Middle frontal gyrus (tissue), 1 donor: ENCODE measurements around the gene FRA10AC1.
"Not testable (repeated sequence)": the region's sequence is repeated elsewhere in the genome, so short reads cannot be mapped to it uniquely, and the experiment has no call there.

ENCODE experiments used
- DNase-seq: peaks from one replicate; pipeline ENCODE4 v3.0.0-alpha.2; 2015; ENCODE audit warnings: low spot score; ENCODE audit errors: extremely low spot score

The FRA10AC1 gene

GRCh38 chr10:93703841-93704240 lies 1.4 kb upstream of the FRA10AC1 start:
- no peak for DNase-seq

DNA sequence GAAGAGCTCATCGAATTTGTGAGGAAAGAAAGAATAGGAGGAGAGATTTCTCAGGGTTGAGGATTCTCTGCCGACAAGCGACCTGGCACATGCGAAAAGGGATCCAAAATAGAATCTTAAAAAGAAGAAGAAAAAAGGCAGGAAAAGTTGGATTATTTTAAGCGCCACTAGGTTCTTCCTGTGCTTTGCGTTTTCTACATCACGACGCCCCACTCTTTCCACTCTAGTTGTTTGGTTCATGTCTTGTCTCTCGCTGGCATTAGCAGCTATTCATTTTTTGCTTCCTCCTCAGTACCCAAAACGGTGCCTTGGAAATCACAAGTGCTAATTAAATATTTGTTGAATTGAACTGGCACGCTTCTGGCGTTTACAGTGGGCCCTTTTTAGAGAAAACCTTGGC lies 674 bp upstream of the FRA10AC1 start:
- no peak for DNase-seq

DNA sequence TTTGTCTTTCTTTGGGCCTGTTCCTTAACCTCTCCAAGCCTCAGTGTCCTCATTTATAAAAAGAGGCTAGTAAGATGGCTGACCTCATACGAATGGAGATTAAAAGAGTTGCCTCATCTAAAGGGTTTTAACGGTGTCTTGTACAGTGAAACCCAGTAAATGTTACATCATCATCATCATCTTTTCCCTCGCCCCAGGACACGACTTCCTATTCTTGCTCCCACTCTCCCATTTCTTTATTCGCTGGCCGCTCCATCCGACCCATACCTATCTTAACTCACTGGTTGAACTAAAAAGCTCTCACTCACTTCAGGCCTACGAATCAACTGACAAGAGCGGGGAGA lies 554 bp downstream of the FRA10AC1 start:
- no peak for DNase-seq

DNA sequence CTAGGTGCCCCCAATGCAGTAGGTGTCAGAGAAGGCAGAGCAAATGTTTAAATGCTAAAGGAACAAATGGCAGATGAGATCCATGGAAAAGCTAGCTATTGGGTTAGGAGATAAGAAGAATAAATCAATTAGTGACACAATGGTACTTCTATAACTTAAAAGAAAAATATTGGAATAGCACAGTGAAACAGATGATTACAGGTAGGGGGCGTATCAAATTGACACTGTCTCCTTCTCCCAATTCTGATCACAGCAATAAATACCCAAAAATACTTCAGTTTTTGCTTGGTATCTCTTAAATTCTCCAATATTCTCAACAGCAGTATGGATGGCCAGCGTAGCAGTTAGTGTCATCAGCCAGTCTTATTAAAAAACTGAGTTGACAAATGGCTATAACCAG lies 5.2 kb downstream of the FRA10AC1 start:
- DNase-seq, result no peak

DNA sequence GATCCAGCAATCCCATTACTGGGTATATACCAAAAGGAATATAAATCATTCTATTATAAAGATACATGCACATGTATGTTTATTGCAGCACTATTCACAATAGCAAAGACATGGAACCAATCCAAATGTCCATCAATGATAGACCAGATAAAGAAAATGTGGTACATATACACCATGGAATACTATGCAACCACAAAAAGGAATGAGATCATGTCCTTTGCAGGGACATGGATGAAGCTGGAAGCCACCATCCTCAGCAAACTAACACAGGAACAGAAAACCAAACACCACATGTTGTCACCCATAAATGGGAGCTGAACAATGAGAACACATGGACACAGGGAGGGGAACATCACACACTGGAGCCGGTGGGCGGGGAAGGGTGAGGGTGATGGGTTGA lies 5.8 kb downstream of the FRA10AC1 start:
- DNase-seq, result not testable (repeated sequence)

DNA sequence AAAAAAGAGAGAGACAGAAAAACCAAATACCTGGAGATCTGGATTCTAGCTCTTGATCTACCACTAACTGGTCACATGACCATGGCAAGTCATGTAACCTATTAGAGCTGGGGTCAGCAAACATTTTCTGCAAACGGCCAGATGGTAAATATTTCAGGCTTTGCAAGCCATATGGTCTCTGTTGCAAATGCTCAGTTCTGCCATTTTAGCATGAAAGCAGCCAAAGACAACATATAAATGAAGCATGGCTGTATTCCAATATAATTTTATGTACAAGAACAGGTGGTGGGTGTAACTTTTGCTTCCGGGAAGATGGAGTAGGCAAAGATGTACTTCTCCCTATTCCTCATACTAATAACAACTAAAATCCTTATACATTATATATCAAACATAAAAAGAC lies 6.7 kb downstream of the FRA10AC1 start:
- DNase-seq, result no peak

DNA sequence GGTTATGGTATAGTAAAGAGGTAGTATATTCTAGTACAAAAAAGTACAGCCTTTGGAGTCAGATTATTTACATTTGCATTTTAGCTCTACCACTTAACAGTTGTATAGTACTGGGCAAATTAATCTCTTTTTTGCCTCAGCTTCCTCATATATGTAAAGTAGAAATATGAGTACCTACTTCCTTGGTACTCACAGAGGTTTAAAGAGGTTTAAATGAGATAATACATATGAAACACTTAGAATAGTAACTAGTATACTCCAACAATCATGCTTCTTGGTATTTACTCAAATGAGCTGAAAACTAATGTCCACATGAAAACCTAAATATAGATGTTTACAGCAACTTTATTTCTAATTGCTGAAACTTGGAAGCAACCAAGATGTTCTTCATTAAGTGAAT lies 14.7 kb downstream of the FRA10AC1 start:
- no peak for DNase-seq

GRCh38 chr10:93680412-93681047 lies 21.9 kb downstream of the FRA10AC1 start:
- no peak for DNase-seq

- DNase-seq, result no peak
These were observed 23.4 kb downstream of the FRA10AC1 start for GRCh38 chr10:93678805-93679587.

DNA sequence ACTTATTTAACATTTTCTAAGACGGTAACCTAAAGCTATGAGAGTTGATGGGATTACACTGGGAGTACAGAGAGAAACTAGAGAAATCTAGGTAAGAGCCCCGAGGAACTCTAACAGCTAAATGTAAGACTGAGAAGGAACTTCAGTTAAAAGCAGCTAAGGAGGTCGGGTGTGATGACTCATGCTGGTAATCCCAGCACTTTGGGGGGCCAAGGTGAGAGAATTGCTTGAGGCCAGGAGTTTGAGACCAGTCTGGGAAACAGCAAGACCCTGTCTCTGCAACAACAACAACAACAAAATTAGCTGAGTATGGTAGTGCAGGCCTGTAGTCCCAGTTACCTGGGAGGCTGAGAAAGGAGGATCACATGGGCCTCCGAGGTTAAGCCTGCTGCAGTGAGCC lies 24.0 kb downstream of the FRA10AC1 start:
- no peak for DNase-seq

GRCh38 chr10:93673791-93674190 lies 28.6 kb downstream of the FRA10AC1 start:
- DNase-seq, result no peak

DNA sequence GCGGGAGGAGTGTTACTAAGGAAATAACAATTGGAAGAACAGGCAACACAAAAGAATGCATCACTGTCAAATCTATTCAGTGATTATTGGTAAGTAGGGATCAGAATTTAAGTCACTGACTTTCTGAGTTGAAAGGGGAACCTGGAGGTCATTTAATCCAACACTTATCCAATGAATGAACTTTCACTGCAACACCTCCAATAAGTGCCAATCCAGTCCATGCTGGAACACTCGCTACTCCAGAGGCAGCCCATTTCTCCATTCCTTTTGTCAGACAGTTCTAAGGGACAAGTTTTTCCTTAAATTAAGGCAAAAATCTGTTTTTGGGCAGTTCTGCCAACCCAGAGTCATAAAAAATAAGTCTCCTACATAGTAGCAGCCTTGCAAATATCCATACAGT lies 29.5 kb downstream of the FRA10AC1 start:
- no peak for DNase-seq

- no peak for DNase-seq
These were observed 30.2 kb downstream of the FRA10AC1 start for GRCh38 chr10:93672022-93672678.

GRCh38 chr10:93671042-93671441 lies 31.4 kb downstream of the FRA10AC1 start:
- no peak for DNase-seq

DNA sequence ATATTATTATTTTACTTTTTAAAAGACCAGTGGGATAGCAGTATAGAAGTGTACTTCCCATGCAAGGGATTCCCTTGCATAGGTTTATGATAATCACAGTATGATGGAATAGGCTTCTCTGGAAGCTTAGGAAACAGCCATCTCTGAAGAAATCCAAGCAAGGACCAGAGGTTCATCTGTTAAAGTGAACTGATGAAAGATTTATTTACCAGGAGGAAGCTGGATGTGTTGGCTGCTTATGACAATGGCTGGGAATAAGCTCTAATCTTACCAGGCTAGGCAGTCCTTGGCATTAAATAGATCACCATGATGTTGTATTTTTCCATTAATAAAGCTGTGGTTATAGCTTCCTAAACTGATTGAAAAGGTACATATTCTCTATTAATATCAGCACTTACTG lies 32.0 kb downstream of the FRA10AC1 start:
- DNase-seq, result no peak

GRCh38 chr10:93667795-93668194 lies 34.6 kb downstream of the FRA10AC1 start:
- DNase-seq, result no peak

DNA sequence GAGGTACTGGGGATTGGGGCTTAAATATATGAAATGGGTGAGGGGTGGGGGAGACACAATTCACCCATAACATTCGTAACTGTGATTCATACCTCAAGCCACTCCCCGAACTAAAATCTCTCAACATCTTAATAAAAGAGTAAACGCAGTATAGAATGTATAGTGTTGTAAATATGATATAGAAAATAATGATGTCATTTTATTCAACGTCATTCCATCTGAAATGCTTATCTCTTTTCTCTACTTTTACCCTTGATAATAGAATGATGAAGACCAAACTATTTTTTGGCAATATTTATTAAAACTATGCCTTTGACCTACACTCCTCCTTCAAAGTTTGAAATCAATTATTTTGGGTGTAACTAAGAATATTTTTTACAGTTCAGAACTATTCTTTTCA lies 36.4 kb downstream of the FRA10AC1 start:
- DNase-seq, result no peak

GRCh38 chr10:93657757-93658156 lies 44.6 kb downstream of the FRA10AC1 start:
- DNase-seq, result no peak

- no peak for DNase-seq
These were observed 46.2 kb downstream of the FRA10AC1 start for GRCh38 chr10:93656155-93656554.

DNA sequence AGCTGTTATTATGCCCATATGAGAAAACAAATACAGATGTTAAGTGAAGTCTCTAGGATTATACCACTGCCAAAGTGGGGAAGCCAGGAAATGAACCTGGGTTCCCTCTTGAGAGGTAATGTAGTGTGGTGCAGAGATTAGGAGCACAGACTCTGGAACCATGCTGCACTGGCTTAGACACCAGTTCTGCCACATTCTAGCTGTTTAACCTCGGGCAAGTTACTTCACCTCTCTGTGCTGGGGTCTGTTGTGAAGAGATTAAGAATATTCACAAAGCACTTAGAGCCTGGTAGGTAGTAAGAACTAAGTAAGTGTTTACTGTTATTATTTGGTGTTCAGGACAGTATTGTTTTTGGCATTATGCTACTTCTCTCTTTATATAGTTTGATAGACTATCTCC lies 48.2 kb downstream of the FRA10AC1 start:
- no peak for DNase-seq

DNA sequence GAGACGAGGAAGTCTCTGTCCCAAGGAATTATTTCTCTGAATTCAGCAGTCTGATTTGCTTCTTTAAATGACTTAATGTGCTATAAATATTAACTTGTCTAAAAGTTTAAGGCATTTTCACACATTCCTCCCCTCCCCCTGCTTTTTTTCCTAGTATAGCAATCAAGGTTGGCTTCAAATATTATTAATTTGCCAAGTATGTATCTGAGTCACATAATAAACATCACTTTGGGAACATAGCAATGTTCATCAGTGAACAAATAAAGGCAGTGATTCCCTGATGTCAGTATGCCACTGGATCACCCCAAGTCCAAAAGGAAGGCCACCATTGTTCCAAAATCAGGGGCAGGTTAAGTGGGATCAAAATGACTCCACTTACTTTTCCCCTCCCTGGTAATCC lies 49.5 kb downstream of the FRA10AC1 start:
- no peak for DNase-seq

DNA sequence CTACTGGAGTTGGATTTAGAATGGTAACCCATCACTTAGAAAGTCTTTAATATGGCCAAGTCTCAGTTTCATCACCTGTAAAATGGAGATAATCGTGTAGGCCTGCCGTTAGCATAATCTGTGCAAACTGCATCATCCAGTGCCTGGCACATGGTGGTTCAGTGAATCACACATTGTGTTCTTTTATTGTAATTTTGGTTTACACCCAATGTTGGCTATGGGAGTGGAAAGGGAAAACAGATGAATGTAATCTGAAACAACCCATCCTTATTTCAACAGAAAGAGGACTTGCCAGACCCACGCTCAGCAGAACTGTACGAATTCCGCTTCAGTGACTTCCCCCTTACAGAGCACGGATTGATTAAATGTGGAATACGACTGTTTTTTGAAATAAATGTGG lies 62.6 kb downstream of the FRA10AC1 start:
- DNase-seq, result no peak
